Measurements from ENCODE around the gene FAM210B. TPM values are rescaled to one million over a fixed set of nuclear protein-coding genes. Genes with fewer than 3 reads are reported as not detected.
"Not testable (repeated sequence)": the region's sequence is repeated elsewhere in the genome, so short reads cannot be mapped to it uniquely, and the experiment has no call there.

Gene FAM210B
- total RNA-seq, 1 donor from 2014 or later, result 6.0 TPM

DNA sequence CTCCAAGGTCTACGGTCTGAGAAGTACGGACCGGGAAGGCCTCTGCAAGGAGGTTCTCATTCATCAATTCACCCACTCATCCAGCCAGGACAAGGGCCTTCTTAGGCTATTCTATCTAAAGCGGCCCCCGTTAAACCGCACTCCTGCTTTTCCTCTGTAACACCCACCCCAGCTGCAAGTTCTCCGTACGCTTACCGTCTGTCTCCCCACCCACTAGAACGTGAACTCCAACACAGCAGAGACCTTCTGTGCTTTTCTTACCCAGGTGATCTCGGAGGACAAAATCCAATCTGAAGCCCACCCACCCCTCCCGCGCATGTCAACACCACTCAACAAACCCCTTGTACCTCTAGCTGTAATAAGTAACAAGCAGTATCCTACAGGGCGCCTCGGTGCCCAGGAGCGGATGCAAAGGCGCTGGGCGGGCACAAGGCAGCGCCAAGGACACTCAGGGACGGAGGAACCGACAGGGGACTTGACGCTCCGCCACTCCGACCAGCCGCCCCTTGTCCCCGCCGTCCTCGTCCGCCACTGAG, 32.9 kb downstream of the FAM210B start:
- H3K36me3 Mint-ChIP-seq (ENCODE audit: low read depth), result peaks cover 39% of the 10 kb centered on the region
- DNase-seq, result no peak
- H3K4me3 Mint-ChIP-seq, result no peak overlapping the region
- intact Hi-C loops (cut with micrococcal nuclease), result loop anchor here (1.0 to 10.0 kb wide), 8 partner anchors 9 to 1383 kb away; partner anchors contain the start of genes FAM210B, RAE1 and RTF2
- no peaks in the 10 kb centered on the region for H3K27me3 Mint-ChIP-seq
- peaks cover 44% of the 10 kb centered on the region for H3K4me1 Mint-ChIP-seq
- H3K9me3 Mint-ChIP-seq, result no peaks in the 10 kb centered on the region
- H3K27ac Mint-ChIP-seq, result no peak overlapping the region

DNA sequence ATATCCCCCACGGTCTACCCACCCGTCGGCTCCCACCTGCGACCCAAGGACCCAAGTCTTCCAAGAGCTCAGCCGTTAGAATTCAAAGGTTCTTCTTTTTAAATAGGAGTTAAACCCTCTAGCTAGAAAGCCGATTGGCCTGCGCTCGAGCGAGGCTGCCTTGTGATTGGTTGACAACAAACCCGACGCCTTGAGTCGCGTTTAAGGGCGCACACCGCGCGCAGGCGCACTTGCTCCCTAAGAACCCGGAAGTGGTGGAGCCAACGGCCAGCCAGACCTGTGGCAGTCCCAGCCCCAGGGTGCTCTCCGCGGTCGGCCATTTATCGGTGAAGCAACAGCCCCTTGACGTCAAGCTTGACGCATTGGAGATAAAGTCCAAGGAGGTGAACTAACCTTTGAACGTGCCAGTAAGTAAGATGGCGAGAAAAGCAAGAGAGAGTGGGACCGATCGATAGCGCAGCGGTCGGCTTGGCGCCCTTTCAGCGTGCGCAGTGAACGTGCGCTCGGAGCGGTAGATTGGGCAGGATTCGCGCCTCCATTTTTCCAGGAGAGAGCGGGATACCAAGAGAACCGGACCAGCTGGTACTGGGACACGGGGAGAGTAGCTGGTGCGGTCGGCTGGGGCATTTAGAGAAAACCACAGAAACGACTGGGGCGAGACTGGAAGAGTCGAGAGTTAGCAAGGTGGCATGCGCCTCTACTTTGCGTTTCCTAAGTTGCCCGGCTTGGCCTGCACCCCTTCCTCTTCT, 33.5 kb downstream of the FAM210B start, which contains the start of the genes AURKA and CSTF1:
TSS of gene AURKA (minus strand) at position 84 of the 749 bp plus-strand sequence. CDS start 4,018 bp downstream, outside the sequence.
TSS of gene CSTF1 (plus strand) at position 514 of the 749 bp plus-strand sequence. CDS start 2,908 bp downstream, outside the sequence.
- Mint-ChIP-seq H3K27me3 (no peaks in the 10 kb centered on the region), H3K4me1 (peaks cover 44% of the 10 kb centered on the region), H3K27ac (no peak within 1 kb of the TSS), H3K4me3 (no peak within 1 kb of the TSS), H3K36me3 (ENCODE audit: low read depth) (peaks cover 45% of the 10 kb centered on the region), H3K9me3 (no peaks in the 10 kb centered on the region)
- DNase-seq, result peak; percentile 100
- intact Hi-C loops (cut with micrococcal nuclease), result loop anchor here (1.0 to 10.0 kb wide), 7 partner anchors 20 to 1382 kb away; partner anchors contain the start of genes FAM210B, RAE1 and RTF2

DNA sequence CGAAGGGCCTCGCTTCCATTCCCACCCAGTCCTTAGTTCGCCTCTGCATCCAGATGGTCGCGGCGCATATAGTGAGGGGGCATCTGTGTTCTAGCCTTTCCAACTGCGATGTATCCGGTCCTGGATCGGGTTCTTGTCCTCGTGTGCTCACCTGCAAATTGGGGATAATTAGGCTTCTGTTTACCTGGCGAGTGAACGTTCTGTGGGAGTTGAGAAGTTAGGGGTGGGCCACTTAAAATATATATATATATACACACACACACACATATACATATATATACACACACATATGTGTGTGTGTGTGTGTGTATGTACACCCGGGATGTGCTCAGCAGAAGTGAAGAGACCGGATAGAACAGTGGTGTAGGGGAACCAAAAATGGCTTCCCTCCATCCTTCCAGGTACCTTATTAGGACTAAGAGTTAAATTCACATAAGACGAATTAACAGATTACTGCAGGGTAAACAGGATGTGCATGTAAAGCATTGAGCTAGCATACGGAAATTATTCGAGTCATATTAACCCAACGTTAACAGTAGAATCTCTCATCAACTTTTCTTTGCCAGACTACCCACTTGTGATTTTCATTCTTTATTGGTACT, 34.2 kb downstream of the FAM210B start:
- H3K4me1 Mint-ChIP-seq, result peaks cover 41% of the 10 kb centered on the region

GRCh38 chr20:56393653-56394052, 34.9 kb downstream of the FAM210B start:
- H3K27ac Mint-ChIP-seq, result no peak overlapping the region
- H3K36me3 Mint-ChIP-seq (ENCODE audit: low read depth), result peaks cover 47% of the 10 kb centered on the region
- intact Hi-C loops (cut with micrococcal nuclease), result loop anchor here (2.0 to 10.0 kb wide), 5 partner anchors 21 to 1381 kb away; partner anchors contain the start of gene RAE1
- no peak overlapping the region for H3K4me3 Mint-ChIP-seq
- DNase-seq, result no peak
- H3K27me3 Mint-ChIP-seq, result no peaks in the 10 kb centered on the region
- H3K9me3 Mint-ChIP-seq, result no peaks in the 10 kb centered on the region
- peaks cover 38% of the 10 kb centered on the region for H3K4me1 Mint-ChIP-seq

More for the DNA sequence above, 34.2 kb downstream of the FAM210B start:
- intact Hi-C loops (cut with micrococcal nuclease), result loop anchor here (1.0 to 10.0 kb wide), 7 partner anchors 20 to 1382 kb away; partner anchors contain the start of genes FAM210B, RAE1 and RTF2
- H3K27ac Mint-ChIP-seq, result no peak overlapping the region
- no peaks in the 10 kb centered on the region for H3K9me3 Mint-ChIP-seq
- DNase-seq, result peak; percentile 72
- H3K27me3 Mint-ChIP-seq, result no peaks in the 10 kb centered on the region
- H3K4me3 Mint-ChIP-seq, result no peak overlapping the region
- H3K36me3 Mint-ChIP-seq (ENCODE audit: low read depth), result peaks cover 47% of the 10 kb centered on the region

- H3K36me3 Mint-ChIP-seq (ENCODE audit: low read depth), result peaks cover 44% of the 10 kb centered on the region
- no peaks in the 10 kb centered on the region for H3K9me3 Mint-ChIP-seq
- no peaks in the 10 kb centered on the region for H3K27me3 Mint-ChIP-seq
- peaks cover 32% of the 10 kb centered on the region for H3K4me1 Mint-ChIP-seq
- no peak overlapping the region for H3K4me3 Mint-ChIP-seq
- DNase-seq, result no peak
- H3K27ac Mint-ChIP-seq, result no peak overlapping the region
- intact Hi-C loops (cut with micrococcal nuclease), result loop anchor here (10.0 kb wide), 2 partner anchors 960 to 1380 kb away; partner anchors contain the start of gene RAE1
Measured at GRCh38 chr20:56395166-56395565, 36.4 kb downstream of the FAM210B start.

DNA sequence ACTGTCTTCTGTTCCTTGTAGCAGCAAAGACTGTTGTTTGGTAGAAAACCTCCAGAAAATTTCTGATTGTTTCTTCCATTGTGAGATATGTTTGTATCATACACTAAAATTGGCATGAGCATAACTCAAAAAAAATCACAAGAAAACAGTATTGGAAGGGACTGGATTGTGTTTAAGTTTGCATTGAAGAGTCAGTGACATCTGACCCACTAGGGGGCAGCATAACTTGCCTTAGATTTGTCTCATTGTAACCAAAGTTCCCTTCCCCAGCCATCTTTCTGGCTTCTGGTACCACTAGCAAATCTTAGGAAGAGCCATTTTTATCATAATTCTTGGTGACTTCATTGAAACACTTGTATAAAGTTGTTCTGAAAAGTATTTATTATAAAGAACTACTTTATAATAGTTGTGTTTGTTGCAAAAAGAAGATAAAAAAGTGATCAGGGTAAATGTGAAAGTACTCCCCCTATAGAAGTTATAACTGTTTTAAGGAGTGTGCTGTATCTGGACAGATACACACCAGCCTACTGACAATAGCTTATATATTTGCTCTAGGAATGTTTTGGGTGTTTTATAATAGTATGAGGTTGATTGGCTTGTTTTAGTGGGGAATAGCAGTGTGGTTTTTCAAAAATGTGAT, 41.3 kb downstream of the FAM210B start:
- Mint-ChIP-seq H3K27me3 (no peaks in the 10 kb centered on the region), H3K4me3 (no peak overlapping the region), H3K4me1 (peaks cover 16% of the 10 kb centered on the region), H3K36me3 (ENCODE audit: low read depth) (peaks cover 74% of the 10 kb centered on the region), H3K9me3 (no peaks in the 10 kb centered on the region), H3K27ac (no peak overlapping the region)
- DNase-seq, result peak; percentile 90
- intact Hi-C loops (cut with micrococcal nuclease), result loop anchor here (1.0 to 2.0 kb wide), 4 partner anchors 12 to 116 kb away; partner anchors contain the start of genes CASS4 and RTF2

- no peak for DNase-seq
- Mint-ChIP-seq H3K27me3 (no peaks in the 10 kb centered on the region), H3K36me3 (ENCODE audit: low read depth) (peaks cover 74% of the 10 kb centered on the region), H3K27ac (no peak overlapping the region), H3K4me1 (peaks cover 16% of the 10 kb centered on the region), H3K9me3 (no peaks in the 10 kb centered on the region), H3K4me3 (no peak overlapping the region)
- intact Hi-C loops (cut with micrococcal nuclease), result no loop called here
Measured at GRCh38 chr20:56403465-56403864, 44.7 kb downstream of the FAM210B start.

DNA sequence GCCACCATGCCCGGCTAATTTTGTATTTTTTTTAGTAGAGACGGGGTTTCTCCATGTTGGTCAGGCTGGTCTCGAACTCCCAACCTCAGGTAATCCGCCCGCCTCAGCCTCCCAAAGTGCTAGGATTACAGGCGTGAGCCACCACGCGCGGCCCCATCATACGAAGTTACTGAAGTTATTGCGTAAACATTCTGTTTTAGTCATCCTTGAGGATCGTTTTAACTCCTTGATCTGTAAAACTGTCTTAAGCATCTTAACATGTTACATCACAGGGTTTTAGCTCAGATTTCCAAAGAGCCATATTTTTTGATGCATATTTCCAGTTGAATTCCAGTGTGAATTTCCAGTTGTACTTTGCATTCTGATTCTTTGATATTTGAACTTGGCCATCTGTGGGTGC, 46.6 kb downstream of the FAM210B start:
- peaks cover 76% of the 10 kb centered on the region for H3K36me3 Mint-ChIP-seq (ENCODE audit: low read depth)
- H3K9me3 Mint-ChIP-seq; H3K27me3 Mint-ChIP-seq; intact Hi-C loops (cut with micrococcal nuclease); H3K4me3 Mint-ChIP-seq; DNase-seq: not testable (repeated sequence)
- H3K4me1 Mint-ChIP-seq, result peaks cover 13% of the 10 kb centered on the region
- H3K27ac Mint-ChIP-seq, result peak overlapping the region; percentile 35

DNA sequence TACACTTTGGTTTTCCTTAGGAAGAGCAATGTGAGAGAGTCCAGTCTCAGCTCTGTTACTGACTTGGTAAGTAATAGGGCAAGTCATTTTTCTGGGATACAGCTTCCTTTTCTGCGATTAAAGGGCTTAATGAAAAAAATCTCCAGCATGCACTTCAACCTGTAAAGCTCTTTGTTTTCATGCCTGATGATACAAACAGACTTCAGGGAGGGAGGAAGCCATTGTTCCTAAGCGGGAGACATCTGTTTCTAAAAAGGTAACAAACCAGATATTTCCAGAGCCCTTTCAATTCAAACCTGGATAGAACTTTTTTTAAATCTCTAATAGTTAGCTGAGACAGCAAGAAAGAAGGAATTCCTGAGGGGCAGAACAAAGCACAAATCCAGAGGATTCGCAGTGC, 48.1 kb downstream of the FAM210B start:
- Mint-ChIP-seq H3K27ac (peak overlapping the region; percentile 11), H3K9me3 (no peaks in the 10 kb centered on the region), H3K36me3 (ENCODE audit: low read depth) (peaks cover 69% of the 10 kb centered on the region), H3K4me1 (peaks cover 21% of the 10 kb centered on the region), H3K4me3 (no peak overlapping the region), H3K27me3 (no peaks in the 10 kb centered on the region)
- DNase-seq, result no peak
- intact Hi-C loops (cut with micrococcal nuclease), result no loop called here

DNA sequence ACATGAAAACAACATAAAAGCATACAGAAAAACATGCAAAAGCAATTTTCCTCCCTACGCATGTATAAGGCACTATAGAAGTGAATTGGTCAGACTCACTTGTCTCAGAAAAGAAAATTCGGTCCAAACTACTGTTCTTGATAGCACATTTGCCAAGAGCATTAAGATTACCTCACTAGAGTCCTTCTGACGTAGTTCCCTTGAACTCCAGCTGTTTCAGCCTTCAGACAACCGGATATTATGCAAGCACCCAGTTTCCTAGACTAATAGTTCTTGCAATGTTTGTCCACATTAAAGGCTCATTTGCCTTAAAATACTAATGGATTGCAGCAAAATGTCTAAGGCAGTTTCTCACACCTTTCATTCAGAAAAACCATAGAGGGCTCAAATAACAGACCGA, 50.7 kb downstream of the FAM210B start:
- no peaks in the 10 kb centered on the region for H3K27me3 Mint-ChIP-seq
- peaks cover 4% of the 10 kb centered on the region for H3K9me3 Mint-ChIP-seq
- H3K27ac Mint-ChIP-seq, result no peak overlapping the region
- H3K4me1 Mint-ChIP-seq, result peaks cover 30% of the 10 kb centered on the region
- DNase-seq, result no peak
- intact Hi-C loops (cut with micrococcal nuclease), result no loop called here
- H3K4me3 Mint-ChIP-seq, result no peak overlapping the region
- peaks cover 70% of the 10 kb centered on the region for H3K36me3 Mint-ChIP-seq (ENCODE audit: low read depth)

- peaks cover 33% of the 10 kb centered on the region for H3K4me1 Mint-ChIP-seq
- peak overlapping the region; percentile 47 for H3K27ac Mint-ChIP-seq
- H3K27me3 Mint-ChIP-seq, result no peaks in the 10 kb centered on the region
- no peak overlapping the region for H3K4me3 Mint-ChIP-seq
- intact Hi-C loops (cut with micrococcal nuclease), result no loop called here
- H3K36me3 Mint-ChIP-seq (ENCODE audit: low read depth), result peaks cover 68% of the 10 kb centered on the region
- no peak for DNase-seq
- H3K9me3 Mint-ChIP-seq, result peaks cover 4% of the 10 kb centered on the region
Measured at GRCh38 chr20:56409956-56410355, 51.2 kb downstream of the FAM210B start.

DNA sequence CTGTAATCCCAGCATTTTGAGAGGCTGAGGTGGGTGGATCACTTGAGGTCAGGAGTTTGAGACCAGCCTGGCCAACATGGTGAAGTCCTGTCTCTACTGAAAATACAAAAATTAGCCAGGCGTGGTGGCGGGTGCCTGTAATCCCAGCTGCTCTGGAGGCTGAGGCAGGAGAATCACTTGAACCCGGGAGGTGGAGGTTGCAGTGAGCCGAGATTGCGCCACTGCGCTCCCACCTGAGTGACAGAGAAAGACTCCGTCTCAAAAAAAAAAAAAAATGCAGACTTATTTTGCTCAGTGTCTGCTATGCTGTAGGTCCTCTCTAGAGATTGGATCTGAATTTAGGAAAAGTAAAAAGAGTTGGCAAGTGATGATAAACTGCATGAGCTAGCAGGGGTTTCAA, 52.5 kb downstream of the FAM210B start:
- peaks cover 36% of the 10 kb centered on the region for H3K4me1 Mint-ChIP-seq
- intact Hi-C loops (cut with micrococcal nuclease); H3K27me3 Mint-ChIP-seq; H3K9me3 Mint-ChIP-seq; DNase-seq: not testable (repeated sequence)
- peak overlapping the region; percentile 94 for H3K27ac Mint-ChIP-seq
- H3K4me3 Mint-ChIP-seq, result peak overlapping the region; percentile 74
- peaks cover 58% of the 10 kb centered on the region for H3K36me3 Mint-ChIP-seq (ENCODE audit: low read depth)

DNA sequence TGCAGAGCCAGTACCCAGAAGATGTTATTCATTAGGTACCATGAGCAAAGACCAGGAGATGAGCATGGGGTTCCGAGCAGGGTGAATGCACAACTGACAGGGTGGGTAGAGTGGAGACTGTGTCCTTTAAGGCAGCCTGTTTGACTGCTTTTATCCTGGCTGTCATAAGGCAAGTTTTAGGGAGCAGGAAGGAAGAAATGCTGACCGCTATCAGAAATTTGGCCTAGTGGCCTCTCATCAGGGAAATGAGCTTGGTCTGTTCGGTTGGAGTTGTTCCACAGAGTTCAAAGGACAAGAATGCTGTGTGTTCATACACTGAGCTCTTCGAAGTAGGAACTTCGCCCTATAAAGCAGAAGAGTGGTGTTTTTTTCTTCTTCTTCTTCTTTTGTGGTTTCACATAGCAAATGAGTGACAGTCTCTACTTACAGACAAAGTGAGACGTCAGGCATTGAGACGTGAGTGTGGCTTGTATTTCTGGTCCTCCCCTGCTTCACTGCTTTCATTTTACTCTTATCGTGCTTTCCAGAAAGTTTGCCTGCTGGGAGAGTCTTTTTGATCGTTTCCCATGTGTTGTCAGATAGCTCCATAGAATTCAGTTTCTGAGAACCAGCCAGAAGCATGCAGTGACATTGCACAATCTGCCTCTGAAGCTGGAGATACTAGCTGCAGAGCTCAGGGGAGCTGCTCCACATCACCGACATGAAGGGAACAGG, 53.1 kb downstream of the FAM210B start, which contains the start of gene CASS4:
TSS of gene CASS4 (plus strand) at position 502 of the 714 bp plus-strand sequence. CDS start at position 701, 199 bp downstream.
- peaks cover 4% of the 10 kb centered on the region for H3K9me3 Mint-ChIP-seq
- peak; percentile 80 for DNase-seq
- peaks cover 41% of the 10 kb centered on the region for H3K4me1 Mint-ChIP-seq
- no peaks in the 10 kb centered on the region for H3K27me3 Mint-ChIP-seq
- peak within 1 kb of the TSS; percentile 74 for H3K4me3 Mint-ChIP-seq
- intact Hi-C loops (cut with micrococcal nuclease), result loop anchor here (1.0 kb wide), 1 partner anchor 12 kb away; no protein-coding TSS in a partner anchor
- H3K36me3 Mint-ChIP-seq (ENCODE audit: low read depth), result peaks cover 53% of the 10 kb centered on the region
- peak within 1 kb of the TSS; percentile 94 for H3K27ac Mint-ChIP-seq
